NB4 (cell line): ENCODE results near the gene SYNE1.

ENCODE experiments used
- DNase-seq: peaks from one replicate; pipeline ENCODE4 v3.0.0; 2010; ENCODE audit warnings: low read depth
- H3K4me3 ChIP-seq: one replicate; pipeline ENCODE4 v1.5.1; 2011; ENCODE audit warnings: mild to moderate bottlenecking, low read depth, low read length, moderate library complexity
- CTCF ChIP-seq: IDR thresholded peaks from one replicate; pipeline ENCODE4 v1.5.1; 2012; ENCODE audit warnings: low read depth, low read length
- MYC ChIP-seq: IDR thresholded peaks from 2 replicates; pipeline ENCODE4 v1.6.1; 2011; ENCODE audit warnings: low read depth, low read length
- POLR2A ChIP-seq: IDR thresholded peaks from 2 replicates; pipeline ENCODE4 v1.6.1; 2011; ENCODE audit warnings: mild to moderate bottlenecking; ENCODE audit not compliant: insufficient read length; ENCODE audit errors: extremely low read depth
- TF ChIP-seq, protein P1 (sequence below): IDR thresholded peaks from 2 replicates; pipeline ENCODE4 v1.6.1; 2011; ENCODE audit warnings: low read depth, low read length

SYNE1 gene

GRCh38 chr6:152471456-152472265 lies 165.5 kb downstream of the SYNE1 start:
- H3K4me3 ChIP-seq, result no peak overlapping the region
- DNase-seq, result no peak
- TF ChIP-seq, protein P1, sequence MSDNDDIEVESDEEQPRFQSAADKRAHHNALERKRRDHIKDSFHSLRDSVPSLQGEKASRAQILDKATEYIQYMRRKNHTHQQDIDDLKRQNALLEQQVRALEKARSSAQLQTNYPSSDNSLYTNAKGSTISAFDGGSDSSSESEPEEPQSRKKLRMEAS, result no peak
- TF ChIP-seq MYC (no peak), CTCF (no peak), POLR2A (no peak)

DNA sequence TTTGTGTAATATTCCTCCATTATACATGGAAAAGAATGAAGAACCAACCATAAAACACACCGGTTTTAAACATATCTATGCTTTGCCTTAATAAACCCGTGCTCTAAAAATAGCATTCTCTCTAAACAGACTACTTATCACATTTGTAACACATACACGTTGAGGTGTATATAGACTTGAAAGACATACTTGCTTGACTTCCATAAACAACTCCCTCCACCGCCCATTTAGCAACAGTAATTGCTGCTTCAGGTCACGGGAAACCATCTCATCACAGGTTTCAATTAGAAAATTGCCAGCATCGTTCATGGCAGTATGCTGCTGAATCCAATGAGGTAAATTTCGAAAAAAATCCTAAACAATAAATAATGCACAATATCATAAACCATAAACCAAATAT lies 174.0 kb downstream of the SYNE1 start:
- peak overlapping the region; percentile 21 for H3K4me3 ChIP-seq
- no peak for DNase-seq
- TF ChIP-seq MYC, result no peak
- TF ChIP-seq CTCF, result no peak
- TF ChIP-seq, protein P1, result no peak
- TF ChIP-seq POLR2A, result no peak

DNA sequence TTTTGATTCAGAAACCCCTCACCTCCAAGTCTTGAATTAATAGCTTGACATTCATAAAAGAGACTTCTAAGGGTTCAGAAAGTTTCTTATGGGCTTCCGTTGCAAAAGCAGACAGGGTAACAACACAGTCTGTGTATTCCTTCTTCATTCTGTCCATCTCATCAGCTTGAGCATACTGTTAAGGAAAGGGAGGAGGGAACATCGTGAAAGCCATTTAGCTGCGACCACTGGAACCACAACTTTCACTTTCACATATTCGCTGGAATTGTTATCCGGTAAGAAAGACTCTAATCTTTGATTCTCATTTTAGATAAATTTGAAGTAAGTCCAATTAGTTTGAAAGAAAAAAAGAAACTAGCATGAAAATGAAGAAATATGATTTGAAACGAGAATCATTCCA lies 174.4 kb downstream of the SYNE1 start:
- peak overlapping the region; percentile 21 for H3K4me3 ChIP-seq
- TF ChIP-seq POLR2A (no peak), CTCF (no peak), MYC (no peak)
- TF ChIP-seq, protein P1, result no peak
- DNase-seq, result peak; percentile 18

GRCh38 chr6:152461556-152461955 lies 175.6 kb downstream of the SYNE1 start:
- DNase-seq, result no peak
- H3K4me3 ChIP-seq, result no peak overlapping the region
- TF ChIP-seq MYC (no peak), POLR2A (no peak)

- DNase-seq, result no peak
- H3K4me3 ChIP-seq, result no peak overlapping the region
- TF ChIP-seq MYC (no peak), POLR2A (no peak), CTCF (no peak)
- TF ChIP-seq, protein P1, result no peak
Observed at GRCh38 chr6:152458648-152459644, 178.2 kb downstream of the SYNE1 start.
